OCI-M2 (cell line): Measurements from ENCODE around the gene PRKG1.

Experiments
- DNase-seq: peaks from one replicate; lab custom pipeline; 2025; ENCODE audit not compliant: unreplicated experiment; lab: John Stamatoyannopoulos, UW

Gene PRKG1

GRCh38 chr10:52268790-52269189, 1194.5 kb downstream of the PRKG1 start:
- DNase-seq: no peak

- DNase-seq: no peak
Observed at GRCh38 chr10:52269233-52269632, 1194.9 kb downstream of the PRKG1 start.

- DNase-seq: no peak
Observed at GRCh38 chr10:52276163-52276562, 1201.9 kb downstream of the PRKG1 start.

DNA sequence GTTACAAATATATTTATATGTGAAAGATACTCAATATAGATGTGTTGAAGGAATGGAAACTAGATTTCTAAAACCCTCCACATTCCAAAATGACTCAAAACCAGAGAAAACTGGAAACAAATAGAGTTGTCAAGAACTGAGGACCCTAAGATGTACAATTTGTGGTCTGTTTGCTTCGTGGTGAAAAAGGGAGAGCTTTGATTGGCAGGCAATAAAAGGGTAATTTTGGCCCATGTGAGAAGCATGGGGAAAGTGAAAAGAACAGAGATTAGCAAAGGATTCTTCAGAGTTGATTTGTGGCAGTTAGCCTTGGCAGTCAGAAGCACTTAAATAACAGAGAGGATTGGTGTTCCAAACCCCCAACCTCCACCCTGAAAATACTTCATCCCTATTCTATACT, 1202.7 kb downstream of the PRKG1 start:
- no peak for DNase-seq

GRCh38 chr10:52279546-52279945, 1205.3 kb downstream of the PRKG1 start:
- no peak for DNase-seq

GRCh38 chr10:52280051-52280450, 1205.8 kb downstream of the PRKG1 start:
- DNase-seq: no peak

GRCh38 chr10:52283174-52283573, 1208.9 kb downstream of the PRKG1 start:
- no peak for DNase-seq

GRCh38 chr10:52284416-52285013, 1210.2 kb downstream of the PRKG1 start:
- no peak for DNase-seq

- no peak for DNase-seq
Observed at GRCh38 chr10:52287866-52288265, 1213.6 kb downstream of the PRKG1 start.

DNA sequence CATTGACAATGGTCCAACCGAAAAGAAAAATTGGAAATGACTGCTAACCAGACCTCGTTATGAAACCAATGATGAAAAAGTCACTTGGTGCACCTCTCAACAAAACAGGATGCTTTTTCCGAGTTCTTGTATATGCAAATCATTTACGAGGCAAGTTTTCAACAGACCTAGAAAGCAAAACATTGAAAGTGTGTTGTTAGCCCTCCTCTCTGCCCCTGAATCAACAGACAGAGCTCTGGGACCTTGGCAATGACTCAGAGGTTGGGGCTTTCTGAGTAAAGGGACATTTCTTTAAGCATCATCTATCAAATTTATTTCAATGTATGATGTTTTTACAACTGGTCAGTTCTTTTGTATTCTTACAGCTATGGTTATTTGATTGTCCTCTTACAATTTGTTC, 1223.5 kb downstream of the PRKG1 start:
- no peak for DNase-seq

GRCh38 chr10:52300599-52301277, 1226.5 kb downstream of the PRKG1 start:
- DNase-seq: no peak

DNA sequence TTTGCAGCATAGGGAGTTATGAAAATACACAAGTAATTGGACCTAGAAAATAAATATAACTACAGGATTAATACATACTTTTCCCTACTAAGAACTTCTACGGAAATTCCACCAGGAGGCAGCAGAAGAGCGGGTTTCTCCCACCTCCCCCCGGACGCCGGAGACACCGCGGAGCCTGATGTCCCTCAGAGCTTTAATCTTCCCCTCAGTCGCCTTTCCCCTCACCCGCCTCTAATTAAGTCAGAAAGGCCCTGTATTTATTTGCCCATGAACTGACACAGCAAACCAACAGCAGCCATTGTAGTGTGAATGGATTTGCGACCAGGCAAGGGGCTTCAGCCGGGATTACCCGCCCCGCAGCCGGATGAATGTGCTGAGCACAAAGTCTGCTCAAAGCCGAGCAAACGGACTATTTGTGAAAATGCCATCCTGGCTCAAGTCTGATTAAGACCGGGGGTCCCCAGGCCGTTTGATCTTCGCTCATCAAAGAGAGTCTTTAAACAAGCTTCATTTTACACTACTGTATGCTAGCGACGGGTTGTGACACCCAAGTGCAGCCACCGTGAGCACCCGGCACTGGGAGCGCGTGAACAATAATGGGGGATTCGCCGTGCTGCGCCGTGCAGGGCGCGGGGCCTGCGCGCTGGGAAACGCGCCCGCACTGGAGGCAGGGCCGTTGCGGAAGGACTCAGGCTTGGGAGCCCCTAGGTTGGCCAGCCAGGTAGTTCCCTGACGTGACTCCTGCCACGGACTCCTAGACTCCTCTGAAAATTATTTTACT, 1234.2 kb downstream of the PRKG1 start:
- no peak for DNase-seq

DNA sequence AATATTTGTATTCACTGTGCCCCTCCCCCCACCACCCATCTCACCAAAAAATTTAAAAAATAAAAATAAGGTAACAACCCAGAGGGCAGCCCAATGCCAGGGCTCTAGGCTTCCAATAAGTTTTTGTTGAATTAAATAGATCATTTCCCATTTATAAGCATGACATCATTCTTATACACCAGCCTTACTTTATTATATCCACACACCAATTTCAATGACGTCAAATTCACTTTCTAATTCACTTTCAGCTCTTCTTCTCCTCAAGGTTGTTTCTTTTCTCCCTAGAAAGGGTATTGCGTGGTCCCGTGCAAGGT, 1238.6 kb downstream of the PRKG1 start:
- DNase-seq: no peak

GRCh38 chr10:52313256-52313932, 1239.1 kb downstream of the PRKG1 start:
- DNase-seq: no peak

GRCh38 chr10:52313933-52314821, 1239.9 kb downstream of the PRKG1 start, which contains the start of gene DKK1:
TSS of gene DKK1 (plus strand) at chr10:52314281. CDS start at chr10:52314435, 154 bp downstream.
- no peak for DNase-seq

DNA sequence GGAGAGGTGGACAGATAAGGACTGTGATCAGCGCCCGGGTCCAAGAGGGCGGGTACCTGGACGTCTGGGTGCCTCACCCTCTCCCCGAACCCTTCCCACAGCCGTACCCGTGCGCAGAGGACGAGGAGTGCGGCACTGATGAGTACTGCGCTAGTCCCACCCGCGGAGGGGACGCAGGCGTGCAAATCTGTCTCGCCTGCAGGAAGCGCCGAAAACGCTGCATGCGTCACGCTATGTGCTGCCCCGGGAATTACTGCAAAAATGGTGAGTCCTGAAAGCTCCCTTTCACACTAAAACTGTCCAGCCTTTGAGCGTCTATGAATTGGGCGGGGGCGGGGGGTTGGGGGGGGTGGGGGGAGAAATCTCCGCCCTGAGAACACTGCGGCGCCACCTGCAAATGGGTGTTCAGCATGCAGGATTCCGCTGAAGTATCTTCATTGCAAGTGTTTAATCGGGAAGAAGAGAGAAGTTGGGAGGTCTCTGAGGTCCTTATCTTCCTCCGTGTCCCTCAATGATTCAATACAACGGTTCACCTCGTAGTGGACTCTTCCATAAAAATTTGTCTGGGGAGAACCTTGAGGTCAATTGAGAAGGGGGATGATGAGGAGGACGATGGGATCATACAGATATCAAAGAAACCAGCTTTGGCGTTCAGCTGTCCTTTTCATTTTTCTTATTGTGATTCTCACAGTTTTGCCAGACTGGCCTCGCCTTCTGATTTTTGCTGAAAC, 1240.7 kb downstream of the PRKG1 start:
- DNase-seq: no peak

DNA sequence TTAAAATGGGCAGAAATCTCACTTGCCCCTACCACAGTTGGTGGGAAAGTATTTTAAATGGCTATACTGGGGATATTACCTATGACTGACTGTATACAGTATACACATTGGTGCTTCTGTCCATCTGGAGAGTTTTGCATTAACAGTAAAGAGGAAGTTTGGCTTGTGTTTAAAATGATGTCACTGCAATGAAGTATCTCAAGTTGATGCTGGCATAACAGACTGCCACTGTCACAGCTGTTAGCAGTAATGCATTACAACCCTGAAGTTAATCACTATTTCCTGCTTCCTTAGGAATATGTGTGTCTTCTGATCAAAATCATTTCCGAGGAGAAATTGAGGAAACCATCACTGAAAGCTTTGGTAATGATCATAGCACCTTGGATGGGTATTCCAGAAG, 1241.7 kb downstream of the PRKG1 start:
- DNase-seq: no peak

- no peak for DNase-seq
Observed at GRCh38 chr10:52316500-52316899, 1242.2 kb downstream of the PRKG1 start.

- DNase-seq: no peak
Observed at GRCh38 chr10:52318136-52318701, 1243.9 kb downstream of the PRKG1 start.
